ENCODE results near the gene MYO5C. TPM values are rescaled to one million over a fixed set of nuclear protein-coding genes. Genes with fewer than 3 reads are reported as not detected.

The MYO5C gene
- total RNA-seq, 1 donor from 2014 or later: 4.5 TPM

DNA sequence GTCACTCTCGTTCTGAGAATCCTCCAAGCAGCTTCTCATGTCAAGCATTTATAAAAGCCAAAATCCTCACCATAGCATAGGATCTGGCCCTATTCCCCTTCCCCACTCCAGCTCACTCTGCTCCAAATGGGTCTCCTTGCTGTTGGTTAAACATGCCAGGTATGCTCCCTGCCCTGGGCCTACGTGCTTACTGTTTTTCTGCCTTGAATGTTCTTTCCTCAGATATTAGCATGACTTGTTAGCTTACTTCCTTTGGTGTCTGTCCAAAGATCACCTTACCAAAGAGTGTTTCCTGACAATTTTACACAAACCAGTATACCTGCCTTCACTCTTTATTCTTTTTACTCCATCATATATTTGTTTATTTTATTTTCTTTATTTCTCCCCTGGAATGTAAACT, 33.1 kb upstream of the MYO5C start:
- FAIRE-seq: no peak

DNA sequence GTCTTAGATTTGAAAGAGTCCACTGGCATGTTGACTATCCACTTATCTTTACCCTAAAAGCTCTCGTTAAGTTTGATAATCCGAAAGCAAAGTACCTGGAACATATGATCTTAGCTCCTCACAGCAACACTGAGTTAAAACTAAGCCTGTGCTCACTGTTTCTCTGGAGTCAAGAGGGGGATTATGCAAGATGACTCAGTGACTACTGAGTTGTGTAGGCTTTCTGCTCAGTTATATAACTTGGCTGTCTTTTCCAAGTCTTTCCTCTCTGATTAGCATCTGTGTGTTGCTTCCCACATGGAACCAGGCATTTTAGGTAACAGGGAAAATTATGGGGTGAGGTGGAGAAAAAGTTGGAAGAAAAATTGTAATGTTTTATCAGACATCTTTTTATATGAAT, 31.2 kb upstream of the MYO5C start:
- Mint-ChIP-seq H3K27ac (ENCODE audit: unreplicated experiment) (no peak overlapping the region), H3K4me3 (ENCODE audit: unreplicated experiment) (no peak overlapping the region), H3K36me3 (ENCODE audit: low read depth, unreplicated experiment) (peaks cover 4% of the 10 kb centered on the region), H3K4me1 (ENCODE audit: low read depth, unreplicated experiment) (peaks cover 10% of the 10 kb centered on the region), H3K9me3 (ENCODE audit: unreplicated experiment) (no peaks in the 10 kb centered on the region), H3K27me3 (ENCODE audit: low read depth, unreplicated experiment) (no peaks in the 10 kb centered on the region)
- H3K36me3 ChIP-seq (ENCODE audit: insufficient read depth, low read length): peaks cover 8% of the 10 kb centered on the region
- no peaks in the 10 kb centered on the region for H3K9me3 ChIP-seq (ENCODE audit: insufficient read depth, low read depth, low read length)
- H3K27ac ChIP-seq (ENCODE audit: low read depth, low read length): no peak overlapping the region
- TF ChIP-seq EZH2 (IDR thresholded peaks at IDR 0.05; ENCODE audit: insufficient read depth, low read length): no peak
- TF ChIP-seq, protein P1, sequence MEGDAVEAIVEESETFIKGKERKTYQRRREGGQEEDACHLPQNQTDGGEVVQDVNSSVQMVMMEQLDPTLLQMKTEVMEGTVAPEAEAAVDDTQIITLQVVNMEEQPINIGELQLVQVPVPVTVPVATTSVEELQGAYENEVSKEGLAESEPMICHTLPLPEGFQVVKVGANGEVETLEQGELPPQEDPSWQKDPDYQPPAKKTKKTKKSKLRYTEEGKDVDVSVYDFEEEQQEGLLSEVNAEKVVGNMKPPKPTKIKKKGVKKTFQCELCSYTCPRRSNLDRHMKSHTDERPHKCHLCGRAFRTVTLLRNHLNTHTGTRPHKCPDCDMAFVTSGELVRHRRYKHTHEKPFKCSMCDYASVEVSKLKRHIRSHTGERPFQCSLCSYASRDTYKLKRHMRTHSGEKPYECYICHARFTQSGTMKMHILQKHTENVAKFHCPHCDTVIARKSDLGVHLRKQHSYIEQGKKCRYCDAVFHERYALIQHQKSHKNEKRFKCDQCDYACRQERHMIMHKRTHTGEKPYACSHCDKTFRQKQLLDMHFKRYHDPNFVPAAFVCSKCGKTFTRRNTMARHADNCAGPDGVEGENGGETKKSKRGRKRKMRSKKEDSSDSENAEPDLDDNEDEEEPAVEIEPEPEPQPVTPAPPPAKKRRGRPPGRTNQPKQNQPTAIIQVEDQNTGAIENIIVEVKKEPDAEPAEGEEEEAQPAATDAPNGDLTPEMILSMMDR (IDR thresholded peaks at IDR 0.05; ENCODE audit: insufficient read depth, low read depth, low read length): no peak
- no peaks in the 10 kb centered on the region for H3K79me2 ChIP-seq (ENCODE audit: insufficient read depth, low read length)
- no peaks in the 10 kb centered on the region for H4K20me1 ChIP-seq (ENCODE audit: insufficient read depth, low read length)
- H3K4me3 ChIP-seq (ENCODE audit: insufficient read depth, low read depth, low read length): no peak overlapping the region
- FAIRE-seq (peak; percentile 55), DNase-seq (ENCODE audit: low read depth) (peak; percentile 45)
- peaks cover 5% of the 10 kb centered on the region for H3K4me1 ChIP-seq (ENCODE audit: insufficient read depth, low read length)
- H2AFZ ChIP-seq (ENCODE audit: low read depth, low read length): no peak overlapping the region
- H3K4me2 ChIP-seq (ENCODE audit: low read length): no peak overlapping the region
- H3K9ac ChIP-seq (ENCODE audit: low read length): no peak overlapping the region
- no peaks in the 10 kb centered on the region for H3K27me3 ChIP-seq (ENCODE audit: insufficient read depth, low read length)

More for the DNA sequence above, 33.1 kb upstream of the MYO5C start:
- Histone ChIP-seq H3K36me3 (ENCODE audit: insufficient read depth, low read length) (peaks cover 5% of the 10 kb centered on the region), H4K20me1 (ENCODE audit: insufficient read depth, low read length) (no peaks in the 10 kb centered on the region), H2AFZ (ENCODE audit: low read depth, low read length) (no peak overlapping the region), H3K4me2 (ENCODE audit: low read length) (no peak overlapping the region), H3K4me3 (ENCODE audit: insufficient read depth, low read depth, low read length) (no peak overlapping the region), H3K4me1 (ENCODE audit: insufficient read depth, low read length) (peaks cover 5% of the 10 kb centered on the region), H3K9me3 (ENCODE audit: insufficient read depth, low read depth, low read length) (no peaks in the 10 kb centered on the region), H3K27me3 (ENCODE audit: insufficient read depth, low read length) (no peaks in the 10 kb centered on the region), H3K79me2 (ENCODE audit: insufficient read depth, low read length) (no peaks in the 10 kb centered on the region), H3K9ac (ENCODE audit: low read length) (no peak overlapping the region), H3K27ac (ENCODE audit: low read depth, low read length) (no peak overlapping the region)
- Mint-ChIP-seq H3K36me3 (ENCODE audit: low read depth, unreplicated experiment) (peaks cover 4% of the 10 kb centered on the region), H3K27ac (ENCODE audit: unreplicated experiment) (no peak overlapping the region), H3K4me3 (ENCODE audit: unreplicated experiment) (no peak overlapping the region), H3K27me3 (ENCODE audit: low read depth, unreplicated experiment) (no peaks in the 10 kb centered on the region), H3K9me3 (ENCODE audit: unreplicated experiment) (no peaks in the 10 kb centered on the region), H3K4me1 (ENCODE audit: low read depth, unreplicated experiment) (peaks cover 10% of the 10 kb centered on the region)
- TF ChIP-seq, protein P1 (IDR thresholded peaks at IDR 0.05; ENCODE audit: insufficient read depth, low read depth, low read length): no peak
- TF ChIP-seq EZH2 (IDR thresholded peaks at IDR 0.05; ENCODE audit: insufficient read depth, low read length): no peak
- DNase-seq (ENCODE audit: low read depth): no peak

- H3K36me3 Mint-ChIP-seq (ENCODE audit: low read depth, unreplicated experiment): peaks cover 10% of the 10 kb centered on the region
These were observed 28.5 kb upstream of the MYO5C start for GRCh38 chr15:52324109-52324508.

More at GRCh38 chr15:52324109-52324508, 28.5 kb upstream of the MYO5C start:
- DNase-seq (ENCODE audit: low read depth) (no peak), FAIRE-seq (no peak)
- H3K9ac ChIP-seq (ENCODE audit: low read length): no peak overlapping the region
- H3K4me2 ChIP-seq (ENCODE audit: low read length): no peak overlapping the region
- H3K36me3 ChIP-seq (ENCODE audit: insufficient read depth, low read length): peaks cover 12% of the 10 kb centered on the region
- H3K27ac ChIP-seq (ENCODE audit: low read depth, low read length): no peak overlapping the region
- no peak overlapping the region for H3K4me3 ChIP-seq (ENCODE audit: insufficient read depth, low read depth, low read length)
- Mint-ChIP-seq H3K4me3 (ENCODE audit: unreplicated experiment) (no peak overlapping the region), H3K27me3 (ENCODE audit: low read depth, unreplicated experiment) (no peaks in the 10 kb centered on the region), H3K4me1 (ENCODE audit: low read depth, unreplicated experiment) (peaks cover 3% of the 10 kb centered on the region), H3K27ac (ENCODE audit: unreplicated experiment) (no peak overlapping the region), H3K9me3 (ENCODE audit: unreplicated experiment) (no peaks in the 10 kb centered on the region)
- no peaks in the 10 kb centered on the region for H3K9me3 ChIP-seq (ENCODE audit: insufficient read depth, low read depth, low read length)
- no peaks in the 10 kb centered on the region for H3K4me1 ChIP-seq (ENCODE audit: insufficient read depth, low read length)
- H3K79me2 ChIP-seq (ENCODE audit: insufficient read depth, low read length): no peaks in the 10 kb centered on the region
- no peaks in the 10 kb centered on the region for H4K20me1 ChIP-seq (ENCODE audit: insufficient read depth, low read length)
- no peaks in the 10 kb centered on the region for H3K27me3 ChIP-seq (ENCODE audit: insufficient read depth, low read length)
- H2AFZ ChIP-seq (ENCODE audit: low read depth, low read length): no peak overlapping the region
- TF ChIP-seq EZH2 (IDR thresholded peaks at IDR 0.05; ENCODE audit: insufficient read depth, low read length): no peak

All from astrocyte (in vitro differentiated cells and primary cell).